ENCODE data around the gene CCDC126.
"Not testable (repeated sequence)": the region's sequence is repeated elsewhere in the genome, so short reads cannot be mapped to it uniquely, and the experiment has no call there.

CCDC126 gene

DNA sequence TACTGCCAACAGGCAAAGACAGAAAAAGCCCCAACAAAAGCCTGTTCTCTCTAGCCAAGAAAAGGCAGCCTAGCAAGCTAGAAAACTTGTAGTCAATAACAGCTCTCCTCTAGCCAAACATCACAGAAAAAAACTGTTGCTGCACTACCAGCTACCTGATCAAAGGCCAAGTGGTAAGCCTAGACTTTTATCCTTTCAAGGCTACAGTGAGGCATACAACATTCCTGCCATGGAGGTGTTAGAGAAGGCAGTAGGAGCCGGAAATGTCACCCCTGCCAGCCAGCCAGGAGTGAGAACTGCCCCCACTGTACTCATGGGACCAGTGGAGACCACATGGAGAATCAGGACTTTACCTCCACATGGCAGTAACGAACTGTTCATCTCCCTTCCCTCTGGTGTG, 31.2 kb downstream of the CCDC126 start:
- DNase-seq: no peak

DNA sequence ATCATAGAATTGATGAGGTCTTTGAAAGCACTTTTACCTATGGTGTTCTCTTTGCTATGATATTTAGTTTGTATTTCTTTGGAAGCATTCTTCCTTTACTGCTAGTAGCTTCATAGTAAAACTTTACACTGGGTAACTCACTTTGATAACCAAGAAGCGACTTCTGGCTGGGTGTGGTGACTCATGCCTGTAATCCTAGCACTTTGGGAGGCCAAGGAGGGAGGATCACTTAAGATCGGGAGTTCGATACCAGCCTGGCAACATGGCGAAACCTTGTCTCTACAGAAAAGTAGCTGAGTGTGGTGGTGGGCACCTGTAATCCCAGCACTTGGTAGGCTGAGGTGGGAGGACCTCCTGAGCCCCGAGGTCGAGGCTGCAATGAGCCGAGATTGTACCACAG, 36.2 kb downstream of the CCDC126 start:
- no peak for DNase-seq

DNA sequence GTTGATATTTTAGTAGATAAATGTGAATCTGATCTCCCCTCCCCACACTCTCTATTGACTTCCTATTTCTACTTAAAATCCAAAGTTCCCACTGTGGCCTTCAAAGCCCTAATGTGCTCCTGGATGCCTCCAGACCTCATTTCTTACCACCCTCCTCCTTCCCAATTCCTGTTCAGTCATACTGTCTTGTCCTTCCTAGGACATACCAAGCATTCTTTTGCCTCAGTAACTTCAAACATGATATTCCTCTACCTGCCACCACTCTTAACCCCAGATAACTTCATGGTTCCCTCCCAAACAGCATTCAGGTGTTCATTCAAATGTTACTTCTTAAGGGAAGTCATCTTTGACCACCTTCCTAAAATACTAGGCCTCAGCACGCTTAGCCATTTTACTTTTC, 48.6 kb downstream of the CCDC126 start:
- DNase-seq: no peak

DNA sequence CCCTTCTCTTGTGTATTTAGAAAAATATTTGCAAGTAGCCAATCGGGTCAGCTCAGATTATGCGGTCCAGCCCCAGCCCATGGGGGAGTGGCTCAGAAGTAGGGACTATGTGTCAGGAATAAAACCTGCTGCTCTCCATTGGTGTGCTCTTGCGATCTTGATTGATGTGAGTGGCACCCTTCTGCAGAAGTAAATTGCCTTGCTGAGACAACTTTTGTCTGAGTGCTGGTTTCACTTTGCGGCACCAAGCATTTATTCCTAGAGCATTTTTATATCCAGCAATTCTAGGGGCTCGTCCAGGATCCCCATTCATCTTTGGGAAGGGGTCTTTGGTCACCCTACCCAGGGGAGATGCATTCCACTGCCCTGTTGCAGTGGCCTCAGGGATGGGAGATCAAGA, 56.8 kb downstream of the CCDC126 start:
- DNase-seq: no peak

DNA sequence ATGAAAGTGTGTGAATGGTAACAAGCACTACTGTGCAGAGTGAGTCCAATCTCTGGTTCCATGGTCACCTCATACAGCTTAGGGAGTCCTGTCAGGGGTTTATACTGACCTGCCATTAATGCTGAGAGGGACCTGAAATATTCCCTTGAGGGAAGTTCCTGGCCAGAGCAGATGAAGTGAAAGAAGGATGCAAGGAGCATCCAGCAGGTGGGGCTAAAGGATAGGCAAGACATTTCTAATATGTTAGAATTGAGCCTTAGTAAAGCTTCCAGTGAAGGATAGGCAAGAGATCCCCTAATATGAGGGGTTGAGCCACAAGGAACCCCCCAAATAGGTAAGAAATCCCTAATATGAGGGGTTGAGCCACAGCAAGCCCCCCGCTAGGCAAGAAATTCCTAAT, 57.3 kb downstream of the CCDC126 start:
- DNase-seq: peak; percentile 8

DNA sequence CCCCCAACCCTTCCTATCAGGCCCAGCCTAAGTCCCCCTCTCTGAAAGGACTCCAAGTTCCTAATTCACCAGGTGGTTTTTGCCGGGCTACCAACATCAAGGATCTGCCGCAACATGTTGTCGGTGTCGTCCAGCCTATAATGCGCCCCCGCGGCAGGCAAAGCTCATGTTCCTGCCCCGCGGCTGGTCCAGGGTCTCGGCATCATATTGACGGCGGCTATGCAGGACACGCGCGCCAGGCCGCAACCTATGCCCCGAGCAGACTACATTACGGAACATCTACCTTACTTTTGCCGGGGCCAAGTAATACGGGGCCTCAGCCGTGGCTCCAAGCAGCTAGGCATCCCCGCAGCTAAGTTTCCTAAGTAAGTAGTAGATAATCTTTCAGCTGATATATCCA, 58.3 kb downstream of the CCDC126 start:
- no peak for DNase-seq

DNA sequence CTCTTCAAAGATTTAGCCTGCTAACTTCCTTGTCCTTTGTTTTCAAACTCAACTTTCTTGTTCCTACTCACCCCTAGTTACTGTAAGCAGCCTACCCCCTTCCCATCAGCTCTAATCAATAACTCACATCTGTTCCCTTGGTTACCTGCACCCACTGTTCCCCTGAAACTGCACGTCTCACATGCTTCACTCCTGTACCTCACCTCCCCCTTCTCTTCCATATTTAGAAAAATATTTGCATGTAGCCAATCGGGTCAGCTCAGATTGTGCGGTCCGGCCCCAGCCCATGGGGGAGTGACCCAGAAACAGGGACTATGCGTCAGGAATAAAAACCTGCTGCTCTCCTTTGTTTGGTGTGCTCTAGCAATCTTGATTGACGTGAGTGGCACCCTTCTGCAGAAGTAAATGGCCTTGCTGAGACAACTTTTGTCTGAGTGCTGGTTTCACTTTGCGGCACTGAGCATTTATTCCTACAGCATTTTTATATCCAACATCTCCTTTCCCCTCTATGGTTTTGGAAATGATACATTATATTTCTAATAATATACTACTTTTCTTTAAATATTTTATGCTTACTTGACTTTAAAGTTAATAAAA, 61.7 kb downstream of the CCDC126 start:
- DNase-seq: no peak

DNA sequence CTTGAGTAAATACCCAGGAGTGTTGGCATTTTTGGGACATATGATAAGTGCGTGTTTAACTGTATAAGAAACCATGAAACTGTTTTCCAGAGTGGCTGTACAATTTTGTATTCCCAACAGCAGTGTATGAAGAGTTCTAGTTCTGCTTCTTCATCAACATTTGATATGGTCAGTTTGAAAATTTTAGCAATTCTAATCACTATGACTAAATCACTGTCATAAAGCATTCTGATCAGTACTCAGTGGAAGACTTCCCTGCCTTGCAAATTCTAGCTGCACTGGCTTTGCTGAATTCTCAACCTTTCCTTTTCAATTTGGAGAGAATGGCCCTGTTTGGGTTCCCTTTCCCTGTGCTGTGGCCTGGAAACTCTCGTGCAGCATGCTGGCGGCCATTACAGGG, 64.2 kb downstream of the CCDC126 start:
- no peak for DNase-seq

DNA sequence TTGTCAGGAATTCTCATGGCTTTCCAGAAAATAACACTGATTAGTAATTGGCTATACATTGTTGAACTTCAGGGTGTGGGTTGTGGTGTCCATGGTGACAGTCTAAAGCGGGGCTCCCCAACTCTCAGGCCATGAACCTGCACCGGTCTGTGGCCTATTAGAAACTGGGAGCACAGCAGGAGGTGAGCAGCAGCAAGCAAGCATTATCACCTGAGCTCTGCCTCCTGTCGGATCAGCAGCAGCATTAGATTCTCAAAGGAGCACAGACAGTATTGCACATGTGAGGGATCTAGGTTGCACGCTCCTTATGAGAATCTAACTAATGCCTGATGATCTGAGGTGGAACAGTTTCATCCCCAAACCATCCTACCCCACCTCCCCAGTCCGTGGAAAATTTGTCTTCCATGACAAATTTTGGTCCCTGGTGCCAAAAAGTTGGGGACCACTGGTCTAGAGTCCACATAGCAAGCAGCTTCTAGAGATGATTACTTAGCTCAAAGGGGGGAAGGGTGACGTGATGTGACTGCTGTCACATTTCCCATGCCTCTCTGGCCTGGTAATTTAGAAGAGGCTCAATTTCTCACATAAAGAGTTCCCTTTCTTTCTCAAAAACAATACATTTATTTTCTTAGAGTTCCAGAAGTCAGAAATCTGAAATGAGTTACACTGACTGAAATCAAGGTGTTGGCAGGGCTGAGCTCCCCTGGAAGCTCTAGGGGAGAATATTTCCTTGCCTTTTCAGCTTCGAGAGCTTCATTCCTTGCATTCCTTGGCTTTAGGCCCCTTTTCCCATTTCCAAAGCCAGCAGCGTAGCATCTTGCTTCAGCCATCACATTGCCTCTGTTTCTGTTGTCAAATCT, 65.2 kb downstream of the CCDC126 start:
- peak; percentile 37 for DNase-seq

DNA sequence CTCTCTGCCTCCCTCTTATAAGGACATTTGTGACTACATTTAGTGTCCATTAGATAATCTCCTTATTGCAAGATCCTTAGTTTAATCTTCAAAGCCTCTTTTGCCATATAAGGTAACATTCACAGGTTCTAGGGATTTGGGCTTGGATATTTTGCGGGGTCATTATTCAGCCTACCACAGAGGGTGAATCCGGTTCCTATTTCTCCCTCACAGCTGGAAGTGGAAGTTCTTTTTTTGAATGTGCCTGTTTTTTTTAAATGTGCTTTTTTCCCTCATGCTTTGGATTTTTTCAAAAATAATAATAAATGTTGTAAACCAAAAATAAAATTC, 65.8 kb downstream of the CCDC126 start:
- DNase-seq: no peak

DNA sequence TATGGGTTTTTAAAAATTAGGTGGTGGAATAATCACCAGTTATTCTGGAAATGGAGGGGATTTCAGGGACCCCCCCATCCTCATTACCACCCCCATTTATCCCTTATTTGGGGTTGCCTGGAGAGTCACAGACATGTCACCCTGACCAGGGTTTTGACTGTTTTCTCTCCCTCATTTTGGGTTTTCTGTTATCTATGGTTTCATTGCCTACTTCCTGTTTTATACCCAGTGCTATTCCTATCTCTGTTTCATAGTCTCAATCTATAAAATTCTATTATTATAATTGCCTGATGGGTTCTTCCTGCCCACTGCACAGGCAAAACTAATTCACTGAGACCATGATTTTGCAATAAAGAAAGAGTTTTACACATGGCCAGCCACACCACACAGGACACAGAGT, 66.9 kb downstream of the CCDC126 start:
- no peak for DNase-seq

DNA sequence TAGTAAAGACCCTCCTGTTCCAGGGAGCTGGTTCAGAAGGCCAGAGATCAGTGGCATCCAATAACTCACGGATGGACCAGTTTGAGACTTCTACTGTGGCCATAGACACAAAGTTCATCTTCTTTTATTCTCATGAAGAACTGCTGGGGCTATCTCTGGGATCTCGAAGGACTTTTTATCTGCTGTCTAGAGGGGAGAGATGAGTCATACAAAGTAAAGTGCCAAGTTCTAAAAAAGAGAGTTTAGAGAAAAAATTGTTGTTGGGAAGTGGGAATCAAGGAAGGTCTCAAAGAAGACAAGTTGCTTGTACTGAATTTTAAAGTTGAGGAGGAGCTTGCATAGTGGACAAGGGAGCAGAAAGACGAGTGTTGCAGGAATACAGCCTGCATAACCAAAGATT, 74.9 kb downstream of the CCDC126 start:
- no peak for DNase-seq

DNA sequence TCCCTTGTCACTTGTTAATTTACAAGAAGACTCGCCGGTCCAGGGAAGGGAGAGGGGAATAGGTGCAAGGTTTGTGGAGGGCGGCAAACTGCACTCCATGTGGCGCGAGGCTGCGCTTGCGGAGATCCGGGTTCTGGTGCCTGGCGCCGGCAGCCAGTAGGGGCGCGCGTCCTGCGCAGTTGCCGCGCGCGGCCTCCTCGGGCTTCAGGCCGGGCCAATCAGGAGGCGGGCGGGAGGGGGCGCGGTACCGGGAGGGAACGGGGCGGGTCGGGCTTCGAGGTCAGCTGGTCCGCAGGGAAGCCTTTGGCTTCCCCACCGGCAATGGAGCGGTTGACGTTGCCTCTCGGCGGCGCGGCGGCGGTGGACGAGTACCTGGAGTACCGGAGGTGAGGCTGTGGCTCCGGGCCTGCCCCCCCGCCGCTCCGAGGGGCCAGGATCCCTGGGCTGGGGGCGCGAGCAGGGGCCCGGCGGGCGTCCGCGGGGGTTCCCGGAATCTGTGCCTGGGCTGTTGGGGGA, 82.8 kb downstream of the CCDC126 start, which contains the start of gene FAM221A:
Gene FAM221A (plus strand): TSS at position 302 of the 516 bp plus-strand sequence. CDS start 20 bp downstream, at position 322.
- DNase-seq: peak; percentile 77

DNA sequence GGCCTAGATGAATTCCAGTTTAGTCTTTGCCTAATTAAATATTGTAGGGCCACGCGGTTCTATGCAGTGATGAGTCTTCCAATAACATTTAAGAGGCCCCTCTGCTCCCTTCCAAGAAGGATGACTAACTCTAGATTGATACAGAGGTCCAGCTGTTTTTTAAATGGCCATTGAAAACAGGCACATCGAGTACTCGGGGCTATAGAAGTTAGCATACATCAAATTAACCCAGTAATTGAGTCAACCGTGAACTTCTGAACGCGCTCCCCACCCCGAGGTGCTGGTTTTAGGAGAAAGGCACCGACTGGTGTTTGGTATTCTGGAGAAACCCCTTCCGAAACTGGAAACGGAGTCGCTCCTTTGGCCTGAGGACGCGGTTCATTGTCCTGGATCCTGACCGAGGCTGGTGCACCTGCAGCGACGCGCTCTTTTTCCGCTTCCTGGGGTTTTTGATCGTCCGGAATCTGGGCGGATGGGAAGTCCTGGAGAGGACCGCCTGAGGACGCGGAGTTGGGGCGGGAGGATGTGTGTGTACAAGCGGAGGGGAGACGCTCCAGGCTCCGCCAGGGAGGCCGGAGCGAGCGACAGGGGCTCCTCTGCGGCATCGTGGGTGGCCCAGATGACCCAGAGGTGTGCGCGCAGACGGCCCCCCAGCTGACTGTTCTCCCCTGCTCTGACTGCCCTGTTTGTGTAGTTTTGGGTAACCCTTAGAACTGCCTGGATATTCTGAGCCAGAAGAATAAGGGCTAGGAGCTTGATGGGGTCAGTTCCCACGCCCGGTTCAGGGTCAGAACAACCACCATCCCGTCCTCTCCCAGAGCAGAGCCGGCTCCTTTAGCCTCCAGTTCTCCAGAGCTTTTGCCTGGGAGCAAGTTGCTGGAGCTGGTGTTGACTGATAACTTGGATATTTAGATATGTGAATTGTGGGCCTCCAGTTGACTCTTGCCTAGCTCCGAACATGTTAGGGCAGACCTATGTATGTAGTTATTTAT, 83.5 kb downstream of the CCDC126 start:
- DNase-seq: peak; percentile 46

DNA sequence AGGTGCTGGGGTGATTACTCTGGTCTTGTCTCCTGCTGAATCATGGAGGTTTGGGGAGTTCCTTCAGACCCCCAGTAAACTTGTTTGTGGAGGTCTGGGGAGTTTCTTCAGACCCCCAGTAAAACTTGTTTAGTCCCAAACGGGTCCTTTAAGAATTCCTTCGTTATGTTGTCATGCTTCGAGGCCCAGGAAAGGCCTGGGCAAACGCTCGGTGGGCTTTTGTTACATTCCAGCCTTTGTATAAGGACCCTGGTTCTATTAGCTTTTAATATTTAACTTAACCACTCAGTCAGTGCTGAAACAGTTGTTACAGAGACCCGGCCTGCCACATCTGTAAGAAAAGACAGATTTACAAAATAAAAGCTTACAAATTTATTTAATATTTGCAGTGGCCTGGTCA, 86.9 kb downstream of the CCDC126 start:
- DNase-seq: not testable (repeated sequence)

DNA sequence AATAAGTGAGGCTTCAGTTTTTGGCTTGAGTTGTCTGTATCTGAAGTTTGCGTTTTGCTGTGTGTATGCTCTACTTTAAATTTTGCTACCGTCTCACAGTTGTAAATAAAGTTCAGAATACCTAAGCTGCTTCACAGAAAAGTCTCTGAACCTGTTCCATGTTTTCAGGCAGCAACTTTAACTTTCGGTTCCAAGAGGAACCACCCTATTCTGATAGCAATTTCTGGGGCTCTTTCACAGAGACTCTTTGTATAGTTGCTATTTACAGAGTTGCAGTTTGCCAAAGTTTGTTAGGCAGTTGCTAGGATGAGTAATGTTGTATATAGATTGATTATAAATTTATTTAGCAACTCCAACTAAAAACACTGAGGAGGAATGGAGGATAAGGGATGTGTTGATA, 88.5 kb downstream of the CCDC126 start:
- no peak for DNase-seq

DNA sequence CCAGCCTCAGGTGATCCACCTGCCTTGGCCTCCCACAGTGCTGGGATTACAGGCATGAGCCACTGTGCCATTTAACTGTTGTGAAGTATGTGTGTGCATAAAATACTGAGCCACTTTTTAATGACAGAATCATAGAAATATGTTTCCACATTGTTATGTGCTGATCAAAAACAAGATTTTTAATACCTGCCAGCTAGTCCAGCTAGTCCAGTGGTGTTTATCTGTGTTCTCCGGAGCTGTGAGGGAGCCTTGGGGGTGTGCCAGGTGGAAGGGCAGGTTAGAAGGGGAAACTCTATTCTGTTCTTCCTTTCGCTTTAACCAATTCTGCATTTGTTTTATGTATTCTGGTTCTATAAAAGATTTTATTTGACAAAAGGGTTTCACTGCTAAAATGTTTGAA, 89.8 kb downstream of the CCDC126 start:
- DNase-seq: peak; percentile 28

DNA sequence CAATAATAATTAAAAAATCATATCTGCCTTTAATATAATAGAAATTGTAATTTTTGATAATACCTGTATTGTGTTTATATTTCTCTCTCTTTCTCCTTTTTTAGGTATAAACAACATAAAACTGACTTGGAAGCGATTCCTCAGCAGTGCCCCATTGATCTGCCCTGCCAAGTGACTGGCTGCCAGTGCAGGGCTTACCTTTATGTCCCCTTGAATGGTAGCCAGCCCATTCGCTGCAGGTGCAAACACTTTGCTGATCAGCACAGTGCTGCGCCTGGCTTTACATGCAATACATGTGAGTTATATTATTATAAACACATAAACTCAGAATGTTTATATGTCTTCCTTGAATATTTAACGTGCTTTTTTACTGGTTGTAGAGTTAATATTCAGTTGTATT, 92.0 kb downstream of the CCDC126 start:
- no peak for DNase-seq

DNA sequence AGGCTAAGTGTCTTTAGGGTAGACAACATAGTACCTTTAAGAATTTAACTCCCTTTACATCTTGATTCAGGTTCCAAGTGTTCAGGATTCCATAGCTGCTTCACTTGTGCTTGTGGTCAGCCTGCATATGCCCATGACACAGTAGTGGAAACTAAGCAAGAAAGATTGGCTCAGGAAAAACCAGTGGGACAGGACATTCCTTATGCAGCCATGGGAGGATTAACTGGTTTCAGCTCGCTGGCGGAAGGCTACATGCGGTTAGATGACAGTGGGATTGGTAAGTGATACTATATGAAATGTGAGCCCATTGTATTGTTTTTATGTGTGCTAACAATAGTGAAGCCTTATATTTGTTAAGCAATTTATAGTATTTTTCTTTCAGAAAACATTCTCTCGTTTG, 94.1 kb downstream of the CCDC126 start:
- DNase-seq: peak; percentile 24

DNA sequence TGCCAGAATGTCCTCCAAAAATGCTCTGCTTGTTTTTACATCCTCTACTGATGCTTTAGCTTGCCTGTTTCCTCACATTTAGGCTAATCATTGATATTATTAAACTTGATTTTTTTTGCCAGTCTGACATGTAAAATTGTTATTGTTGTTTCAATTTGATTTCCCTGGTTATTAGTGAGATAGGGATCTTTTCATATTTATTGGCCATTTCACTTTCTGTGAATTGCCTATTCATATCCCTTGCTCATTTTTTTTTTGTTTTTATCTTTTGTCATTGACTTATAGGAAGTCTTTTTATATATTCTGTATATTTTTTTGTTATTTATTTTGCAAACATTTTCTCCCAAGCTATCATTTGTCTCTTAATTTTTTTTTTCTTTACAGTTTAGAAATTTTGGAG, 96.0 kb downstream of the CCDC126 start:
- no peak for DNase-seq
